ENCODE data around the gene RELN.
"Not testable (repeated sequence)": the region's sequence is repeated elsewhere in the genome, so short reads cannot be mapped to it uniquely, and the experiment has no call there.

Gene RELN

DNA sequence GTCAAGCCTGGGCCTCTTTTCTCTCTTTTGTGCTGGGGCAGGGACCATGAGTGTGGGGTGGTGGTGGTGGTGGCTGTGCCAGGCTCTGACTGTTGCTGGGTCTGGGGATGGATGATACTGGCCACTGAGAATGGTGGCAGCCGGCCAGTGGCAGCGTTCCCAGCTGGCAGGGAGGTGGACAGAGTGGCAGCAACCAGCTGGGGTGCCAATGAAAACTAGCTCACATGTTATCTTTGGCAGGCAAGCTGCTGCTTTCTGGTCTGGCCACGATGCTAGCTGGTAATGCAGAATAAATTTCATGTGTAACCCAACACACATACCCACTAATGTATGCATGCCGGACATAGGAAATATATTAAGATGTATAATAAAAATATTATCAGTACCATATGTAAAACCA, 448.4 kb downstream of the RELN start:
- DNase-seq: no peak

DNA sequence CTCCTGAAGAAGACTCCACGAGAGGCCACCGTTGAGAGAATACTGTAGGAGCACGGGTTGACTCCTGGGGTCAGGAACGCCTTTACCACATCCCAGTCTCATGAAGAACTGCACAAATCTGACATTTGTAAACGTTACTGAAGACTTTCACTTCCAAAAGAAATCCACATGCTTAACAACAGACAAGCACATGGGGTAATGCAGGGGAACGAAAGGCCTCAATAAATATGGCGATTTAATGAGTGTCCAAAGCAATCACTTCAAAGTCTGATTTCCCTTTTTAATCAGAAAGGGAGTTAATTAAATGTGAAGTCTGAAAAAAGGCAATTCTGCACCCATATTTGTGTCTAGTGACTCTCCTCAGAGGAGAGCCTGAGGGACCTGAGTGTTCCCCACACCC, 449.1 kb downstream of the RELN start:
- DNase-seq: no peak

DNA sequence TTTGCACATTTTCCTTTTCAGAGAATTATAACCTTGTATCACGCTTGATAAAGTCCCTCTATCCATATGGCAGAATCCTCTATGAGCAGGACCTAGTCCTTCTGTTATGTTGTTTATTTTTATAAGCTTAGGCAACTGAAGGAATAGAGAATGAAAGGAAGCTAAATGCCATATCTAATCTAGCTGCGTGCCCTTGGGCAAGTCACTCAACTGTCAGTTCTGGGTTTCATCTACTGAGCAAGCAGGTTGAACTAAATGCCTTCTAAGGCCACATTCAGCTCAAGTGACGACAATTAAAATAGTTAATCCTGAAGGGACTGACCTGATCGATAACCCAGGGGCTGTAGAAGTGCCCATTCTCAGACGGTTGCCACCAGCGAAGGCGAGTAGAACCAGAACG, 449.6 kb downstream of the RELN start:
- DNase-seq: no peak

DNA sequence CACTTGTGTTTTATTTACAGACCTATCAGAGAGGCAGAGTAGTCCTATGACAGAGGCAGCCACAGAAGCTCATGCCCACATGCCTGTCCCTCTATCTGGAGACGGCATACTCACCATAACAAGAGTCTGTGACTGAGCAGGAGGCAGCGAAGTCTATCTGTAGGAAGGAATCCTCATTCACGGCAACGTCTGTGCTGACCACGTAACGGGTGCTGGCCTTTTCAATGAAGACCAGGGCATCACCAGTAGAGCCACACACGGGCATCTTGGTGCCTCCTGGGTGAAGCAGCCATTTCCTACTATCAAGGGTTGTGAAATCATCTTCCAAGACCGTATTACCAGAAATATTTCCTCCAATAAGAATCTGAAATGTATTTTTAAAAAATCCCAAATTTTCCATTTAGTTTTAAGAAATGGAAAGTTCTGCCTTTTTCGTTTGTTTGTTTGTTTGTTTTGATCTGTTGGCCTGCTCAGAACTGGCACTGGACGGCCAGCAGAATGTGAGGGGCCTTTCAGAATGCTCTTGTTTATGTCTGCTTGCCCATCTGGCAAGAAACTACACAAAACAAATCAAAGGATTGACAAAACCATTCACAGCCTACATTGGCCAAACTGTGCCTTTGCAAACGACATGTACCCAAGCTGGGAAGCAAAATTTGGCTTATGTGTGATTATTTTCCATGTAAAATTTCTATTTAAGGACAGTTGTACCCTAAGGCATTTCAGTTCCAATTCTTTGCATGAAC, 450.3 kb downstream of the RELN start:
- DNase-seq: no peak

DNA sequence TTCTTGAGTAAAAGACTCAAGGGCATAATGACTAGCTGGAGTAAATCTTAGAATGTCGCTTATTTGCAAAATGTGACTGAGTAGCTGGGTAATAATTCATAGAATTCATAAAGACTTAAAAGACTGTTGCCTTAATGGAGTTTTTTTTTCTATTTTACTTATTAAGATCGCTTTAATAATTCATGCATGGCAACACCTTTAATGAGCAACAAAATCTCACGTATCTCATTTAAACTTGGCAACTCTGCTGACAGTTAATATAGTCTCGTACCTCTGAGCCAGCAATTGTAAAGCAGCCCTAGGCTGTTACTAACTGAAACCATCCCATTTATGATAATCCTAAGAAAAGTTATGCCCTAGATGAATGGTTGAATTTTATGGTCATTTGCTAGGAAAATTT, 455.7 kb downstream of the RELN start:
- DNase-seq: no peak

DNA sequence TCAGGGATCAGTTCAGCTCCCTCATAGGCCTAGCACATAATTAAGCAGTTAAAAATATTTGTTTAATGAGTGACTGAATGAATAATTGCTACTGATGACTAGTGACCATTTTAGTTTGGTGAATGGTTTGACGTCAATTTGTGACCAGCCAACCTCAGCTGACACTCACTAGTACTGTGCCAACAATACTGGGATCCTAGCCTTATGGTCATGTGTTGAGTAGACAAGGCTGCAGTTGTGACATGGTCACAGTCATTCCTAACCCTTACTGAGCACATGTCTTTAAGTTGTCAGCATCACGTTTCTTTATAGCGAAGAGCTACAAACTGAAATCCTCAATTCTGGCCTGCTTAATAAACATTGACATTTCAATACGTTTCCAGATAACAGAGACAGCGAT, 456.5 kb downstream of the RELN start:
- no peak for DNase-seq

DNA sequence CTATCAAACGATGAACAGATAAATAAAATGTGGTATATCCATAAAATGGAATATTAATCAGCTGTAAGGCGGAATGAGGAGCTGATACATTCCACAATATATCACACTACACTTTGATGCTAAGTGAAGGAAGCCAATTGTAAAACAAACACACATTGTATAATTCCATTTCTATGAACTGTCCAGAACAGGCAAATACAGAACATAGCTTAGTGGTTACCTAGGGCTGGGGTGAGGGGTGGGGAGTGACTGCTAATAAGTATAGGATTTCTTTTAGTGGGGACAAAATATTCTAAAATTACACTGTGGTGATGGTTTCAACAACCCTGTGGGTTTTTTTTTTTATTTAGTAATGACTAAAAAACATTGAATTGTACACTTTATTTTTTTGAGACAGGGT, 461.3 kb downstream of the RELN start:
- DNase-seq: no peak

DNA sequence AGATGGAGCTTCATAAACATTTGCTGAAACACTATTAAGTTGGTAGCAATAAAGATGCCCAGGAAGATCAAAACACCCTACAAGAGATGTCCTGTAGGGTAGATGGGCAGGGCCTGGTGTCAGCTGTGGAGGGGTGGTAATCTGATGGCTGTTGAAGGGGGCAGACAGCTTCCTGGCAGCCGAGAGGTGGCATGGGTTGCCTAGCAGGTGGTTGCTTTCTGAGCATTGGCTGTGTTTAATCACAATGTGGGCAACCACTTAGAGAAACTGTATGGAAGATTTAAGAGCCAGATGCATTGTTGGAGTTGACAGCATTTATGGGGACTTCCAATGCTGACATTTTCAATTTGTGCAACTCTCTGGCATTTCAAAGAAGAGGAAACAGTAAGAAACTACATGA, 463.5 kb downstream of the RELN start:
- no peak for DNase-seq

DNA sequence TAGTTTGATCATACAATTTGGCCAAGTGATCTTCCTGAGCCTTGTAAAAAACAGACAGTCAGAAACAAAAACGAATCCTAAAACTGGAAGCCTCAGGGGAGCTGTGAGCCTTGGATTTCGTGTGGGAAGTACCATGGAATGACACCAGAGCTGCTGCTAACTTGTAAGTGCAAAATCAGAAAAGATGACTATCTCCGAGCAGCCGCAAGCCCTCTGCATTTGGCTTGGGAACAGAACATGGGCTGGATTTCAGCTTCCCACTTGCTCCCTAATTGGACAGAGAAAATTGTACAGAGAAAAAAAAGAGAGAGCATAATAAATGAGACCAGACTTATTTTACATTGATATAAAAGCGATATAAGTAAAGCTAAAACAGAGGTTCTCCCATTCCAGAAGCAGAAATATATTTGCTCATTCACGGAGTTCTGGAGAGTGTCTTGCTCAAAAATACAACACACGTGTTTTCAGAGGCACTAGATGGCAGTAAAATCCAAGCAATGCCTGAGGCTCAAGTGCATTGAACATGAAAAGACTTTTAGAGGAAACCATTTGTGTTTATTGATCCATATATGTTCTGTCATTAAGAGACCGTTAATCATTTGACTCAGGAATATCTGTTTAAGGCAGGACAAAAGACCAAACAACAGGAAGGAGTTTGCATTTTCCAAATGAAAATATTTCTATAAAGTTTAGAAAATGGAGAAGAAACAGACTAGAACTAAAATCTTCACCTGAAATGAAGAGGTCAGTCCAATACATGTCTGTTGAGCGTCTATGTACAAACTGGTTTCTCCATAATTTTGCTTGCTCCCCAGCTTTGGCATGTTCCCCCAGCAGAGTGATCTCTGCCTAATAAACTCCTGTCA, 465.2 kb downstream of the RELN start:
- peak; percentile 56 for DNase-seq

DNA sequence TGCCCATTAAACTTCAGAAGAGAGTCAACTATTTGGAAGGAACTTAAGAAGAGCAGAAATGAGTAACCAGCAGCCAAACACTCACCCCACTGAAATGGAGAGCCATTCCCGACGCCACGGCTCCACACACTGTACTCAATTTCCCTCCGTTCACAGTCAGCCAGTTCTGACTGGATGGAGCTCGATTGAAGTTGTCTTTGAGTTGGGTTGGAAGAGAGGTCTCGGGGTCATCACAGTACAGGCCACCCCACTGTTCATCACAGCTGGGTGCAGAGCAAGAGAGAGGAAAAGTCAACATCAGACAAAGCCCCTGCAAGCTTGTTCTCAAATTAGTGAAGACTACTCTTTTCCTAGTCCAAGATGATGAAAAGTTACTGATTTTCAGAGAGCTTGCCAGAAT, 467.5 kb downstream of the RELN start:
- DNase-seq: peak; percentile 79

DNA sequence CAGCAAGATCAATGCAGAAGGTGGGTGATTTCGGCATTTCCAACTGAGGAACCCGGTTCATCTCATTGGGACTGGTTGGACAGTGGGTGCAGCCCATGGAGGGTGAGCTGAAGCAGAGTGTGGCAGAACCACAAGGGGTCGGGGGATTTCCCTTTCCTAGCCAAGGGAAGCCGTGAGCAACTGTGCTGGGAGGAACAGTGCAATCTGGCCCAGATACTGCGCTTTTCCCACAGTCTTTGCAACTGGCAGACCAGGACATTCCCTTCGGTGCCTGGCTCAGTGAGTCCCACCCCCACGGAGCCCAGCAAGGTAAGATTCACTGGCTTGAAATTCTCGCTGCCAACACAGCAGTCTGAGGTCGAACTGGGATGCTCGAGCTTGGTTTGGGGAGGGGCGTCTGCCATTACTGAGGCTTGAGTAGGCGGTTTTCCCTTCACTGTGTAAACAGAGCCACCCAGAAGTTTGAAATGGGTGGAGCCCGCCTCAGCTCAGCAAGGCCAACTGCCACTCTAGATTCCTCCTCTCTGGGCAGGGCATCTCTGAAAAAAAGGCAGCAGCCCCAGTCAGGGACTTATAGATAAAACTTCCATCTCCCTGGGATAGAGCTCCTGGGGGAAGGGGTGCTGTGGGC, 484.8 kb downstream of the RELN start:
- DNase-seq: peak; percentile 5

DNA sequence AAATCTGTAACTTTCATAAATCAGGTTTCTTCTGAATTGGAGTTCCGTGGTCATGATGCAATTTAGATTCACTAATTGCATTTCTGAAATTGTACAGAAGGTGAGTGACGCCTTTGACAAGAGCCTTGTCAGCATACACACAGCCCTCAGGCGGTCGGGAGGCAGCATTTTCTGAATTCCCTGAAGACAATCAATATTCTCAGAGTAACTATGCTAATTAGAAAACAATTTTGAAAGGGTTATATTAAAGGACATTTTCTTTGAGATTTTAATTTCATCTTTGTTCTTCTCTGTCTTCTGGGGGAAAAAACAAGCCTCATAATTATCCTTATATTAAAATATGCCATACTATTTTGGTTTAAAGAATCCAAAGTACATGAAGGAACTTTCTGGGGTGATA, 488.3 kb downstream of the RELN start:
- no peak for DNase-seq

DNA sequence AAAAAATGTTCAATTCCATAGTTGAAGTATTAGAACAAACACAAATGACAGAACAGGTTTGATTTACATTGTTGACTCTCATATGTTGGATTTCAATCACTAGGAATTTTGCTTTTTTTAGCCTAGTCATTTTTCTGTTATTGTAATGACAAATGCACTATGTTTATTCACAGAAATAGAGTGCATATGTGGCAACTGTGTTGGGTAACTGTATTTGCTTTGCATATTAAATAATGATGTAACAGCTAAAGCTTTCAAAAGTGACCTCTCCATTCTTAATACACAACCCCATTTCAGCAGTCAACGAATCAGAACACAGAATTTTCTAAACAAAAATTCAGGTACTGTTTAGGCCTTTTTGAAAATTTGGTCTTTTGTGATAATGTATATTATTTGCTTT, 489.5 kb downstream of the RELN start:
- no peak for DNase-seq

DNA sequence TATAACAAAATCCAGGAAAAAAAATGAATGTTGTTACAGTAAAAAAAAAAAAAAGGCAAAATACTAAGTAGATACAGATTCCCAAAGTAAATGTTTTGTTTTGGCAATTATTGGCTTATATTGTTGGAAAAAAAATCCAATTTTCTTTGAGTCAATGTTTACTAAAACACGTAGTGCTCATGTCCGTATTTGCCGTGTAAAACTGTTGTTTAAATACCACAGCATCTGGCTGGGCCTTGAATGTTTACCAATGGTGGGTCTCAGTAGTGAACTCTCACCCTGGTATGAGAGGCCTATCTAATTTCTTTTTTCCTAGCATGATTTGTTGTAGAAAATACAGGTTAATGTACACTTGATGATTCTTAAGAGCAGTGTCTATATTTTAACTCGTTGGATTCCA, 502.0 kb downstream of the RELN start:
- peak; percentile 60 for DNase-seq

DNA sequence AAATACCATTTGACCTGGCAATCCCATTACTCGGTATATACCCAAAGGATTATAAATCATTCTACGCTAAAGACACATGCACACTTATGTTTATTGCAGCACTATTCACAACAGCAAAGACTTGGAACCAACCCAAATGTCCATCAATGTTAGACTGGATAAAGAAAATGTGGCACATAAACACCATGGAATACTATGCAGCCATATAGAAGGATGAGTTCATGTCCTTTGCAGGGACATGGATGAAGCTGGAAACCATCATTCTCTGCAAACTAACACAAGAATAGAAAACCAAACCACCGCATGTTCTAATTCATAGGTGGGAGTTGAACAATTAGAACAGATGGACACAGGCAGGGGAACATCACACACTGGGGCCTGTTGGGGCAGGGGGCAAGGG, 502.6 kb downstream of the RELN start:
- DNase-seq: not testable (repeated sequence)

DNA sequence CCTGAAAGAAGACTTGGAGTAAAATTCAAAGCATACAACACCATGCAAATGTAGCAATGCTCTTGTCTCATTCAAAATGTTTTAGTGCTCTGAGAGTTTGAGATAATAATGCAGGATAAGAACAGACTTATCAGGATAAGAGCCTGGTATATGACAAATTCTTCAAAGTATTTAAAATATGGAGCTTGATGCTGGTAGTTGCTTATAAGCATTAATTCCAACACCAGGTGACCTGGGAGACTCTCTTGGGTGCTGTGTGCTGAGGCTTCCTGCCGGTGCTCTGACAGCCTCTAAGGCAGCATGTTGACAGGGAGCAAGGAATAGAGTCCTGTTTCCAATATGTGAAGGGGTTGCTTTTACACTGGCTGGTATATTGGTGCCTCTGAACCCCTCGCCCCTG, 508.7 kb downstream of the RELN start:
- DNase-seq: no peak

DNA sequence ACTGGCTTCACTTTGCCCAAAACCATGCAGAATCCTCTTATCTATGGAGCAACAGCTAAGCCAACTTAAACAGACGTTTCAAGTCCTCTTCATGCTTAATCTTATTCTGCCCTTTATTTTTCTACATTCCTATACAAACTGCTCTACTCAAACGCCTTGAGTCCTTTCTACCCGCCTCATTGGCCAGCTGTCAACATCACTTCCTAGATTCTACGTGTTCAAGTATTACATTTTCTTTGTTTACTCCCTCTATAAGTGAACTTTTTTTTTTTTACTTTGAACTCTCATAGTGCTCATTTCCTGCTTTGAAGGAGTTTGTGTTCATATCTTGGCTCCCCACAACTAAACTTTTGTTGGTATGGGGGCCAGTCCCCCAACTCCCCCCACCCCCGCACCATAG, 514.5 kb downstream of the RELN start:
- no peak for DNase-seq

DNA sequence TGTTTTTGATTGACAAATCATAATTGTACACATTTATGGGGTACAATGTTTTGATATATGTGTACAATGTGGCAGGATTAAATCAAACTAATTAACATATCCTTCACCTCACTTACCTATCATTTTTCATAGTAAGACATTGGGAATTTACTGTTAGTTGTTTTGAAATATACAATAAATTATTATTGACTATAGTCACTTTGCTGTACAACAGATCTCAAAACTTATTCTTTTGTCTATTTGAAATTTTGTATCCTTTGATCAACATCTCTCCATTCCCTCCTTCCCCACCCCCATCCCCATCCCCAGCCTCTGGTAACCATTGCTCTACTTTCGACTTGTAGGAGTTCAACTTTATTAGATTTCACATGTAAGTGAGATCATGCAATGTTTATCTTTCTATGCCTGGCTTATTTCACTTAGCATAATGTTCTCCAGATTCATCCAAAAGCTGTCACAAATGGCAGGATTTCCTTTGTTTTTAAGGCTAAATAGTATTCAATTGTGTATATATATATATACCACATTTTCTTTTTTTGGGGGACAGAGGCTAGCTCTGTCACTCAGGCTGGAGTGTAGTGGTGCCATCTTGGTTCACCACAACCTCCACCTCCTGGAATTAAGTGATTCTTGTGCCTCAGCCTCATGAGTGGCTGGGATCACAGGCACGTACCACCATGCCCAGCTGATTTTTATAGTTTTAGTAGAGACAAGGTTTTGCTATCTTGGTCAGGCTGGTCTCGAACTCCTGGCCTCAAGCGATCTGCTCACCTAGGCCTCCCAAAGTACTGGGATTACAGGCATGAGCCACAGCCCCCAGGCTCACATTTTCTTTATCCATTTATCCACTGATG, 520.1 kb downstream of the RELN start:
- no peak for DNase-seq

DNA sequence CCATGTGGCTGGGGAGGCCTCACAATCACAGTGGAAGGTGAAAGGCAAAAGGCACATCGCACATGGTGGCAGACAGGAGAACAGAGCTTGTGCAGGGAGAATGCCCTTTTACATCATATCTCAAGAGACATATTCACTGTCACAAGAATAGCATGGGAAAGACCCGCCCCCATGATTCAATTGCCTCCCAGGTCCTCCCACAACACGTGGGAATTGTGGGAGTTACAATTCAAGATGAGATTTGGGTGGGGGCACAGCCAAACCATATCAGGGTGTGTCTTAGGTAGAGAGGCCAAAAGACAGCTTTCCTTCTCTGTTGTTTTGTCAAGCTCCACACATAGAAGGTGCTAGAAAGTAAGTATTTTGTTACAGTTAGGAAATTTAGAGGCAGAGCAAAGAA, 522.6 kb downstream of the RELN start:
- DNase-seq: no peak

DNA sequence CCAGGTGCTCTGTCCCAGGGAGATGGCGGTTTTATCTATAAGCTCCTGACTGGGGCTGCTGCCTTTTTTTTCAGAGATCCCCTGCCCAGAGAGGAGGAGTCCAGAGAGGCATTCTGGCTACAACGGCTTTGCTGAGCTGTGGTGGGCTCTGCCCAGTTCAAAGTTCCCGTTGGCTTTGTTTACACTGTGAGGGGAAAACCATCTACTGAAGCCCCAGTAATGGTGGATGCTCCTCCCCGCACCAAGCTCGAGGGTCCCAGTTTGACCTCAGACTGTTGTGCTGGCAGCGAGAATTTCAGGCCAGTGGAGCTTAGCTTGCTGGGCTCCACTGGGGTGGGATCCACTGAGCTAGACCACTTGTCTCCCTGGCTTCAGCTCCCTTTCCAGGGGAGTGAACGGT, 527.1 kb downstream of the RELN start:
- no peak for DNase-seq

DNA sequence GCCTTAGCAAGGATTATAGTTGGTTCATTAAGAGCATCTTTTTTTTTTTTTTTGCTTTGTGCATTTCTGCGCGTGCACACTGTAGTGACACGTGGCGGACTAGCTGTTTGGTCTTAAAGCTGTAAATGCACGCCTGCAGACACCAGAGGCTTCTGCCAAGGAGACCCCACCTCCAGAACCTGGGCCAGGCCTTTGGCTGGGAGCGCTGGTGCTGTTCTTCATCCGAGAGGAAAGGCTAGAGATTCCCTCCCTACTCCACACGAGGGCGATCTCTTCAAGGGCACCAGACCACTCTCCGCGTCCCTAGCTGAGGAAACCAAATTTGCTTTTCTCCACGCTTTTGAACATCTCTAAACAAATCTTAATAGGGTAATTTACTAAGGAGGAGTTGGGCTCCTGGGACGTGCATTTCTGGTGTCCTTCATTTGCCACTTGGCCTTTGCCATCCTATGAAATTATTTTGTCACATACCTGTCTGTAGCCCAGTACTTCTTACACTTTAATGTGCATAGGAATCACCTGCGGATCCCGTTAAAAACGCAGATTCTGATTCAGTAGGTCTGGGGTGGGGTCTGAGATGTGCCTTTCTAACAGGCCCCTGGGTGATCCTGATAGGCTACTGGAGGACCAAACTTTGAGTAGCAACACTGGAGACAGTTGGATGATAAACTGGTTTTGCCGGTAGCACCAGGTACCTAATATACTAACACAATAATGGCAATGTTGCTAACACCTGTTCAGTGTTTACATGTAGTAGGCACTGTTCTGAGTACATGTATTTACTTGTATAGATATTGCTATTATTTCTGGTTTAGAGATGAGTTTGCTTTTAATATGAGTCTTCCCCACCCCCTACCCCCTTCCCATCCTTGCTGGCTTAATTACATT, 542.1 kb downstream of the RELN start:
- peak; percentile 68 for DNase-seq

DNA sequence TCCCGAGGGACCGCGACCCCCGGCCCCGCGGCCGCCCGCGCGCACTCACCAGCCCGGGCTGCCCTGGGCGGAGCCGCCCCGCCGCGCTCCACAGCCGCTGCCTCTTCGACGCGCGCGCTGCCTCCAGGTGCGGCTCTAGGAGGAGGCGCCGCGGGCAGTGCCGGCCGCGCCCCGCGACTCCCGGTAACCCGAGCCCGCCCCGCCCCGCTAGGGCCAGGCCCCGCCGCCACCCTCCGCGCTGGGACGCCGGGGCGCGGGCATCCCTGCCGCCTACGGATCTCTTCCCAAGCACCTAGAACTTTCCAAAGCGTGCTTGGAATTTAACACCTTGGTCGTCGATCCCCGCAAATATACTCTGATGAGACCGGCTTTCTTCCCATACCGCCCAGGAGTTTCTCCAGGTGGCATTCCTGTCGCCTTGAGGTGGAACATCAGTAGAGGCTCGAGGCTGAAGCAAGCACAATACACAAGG, 543.4 kb downstream of the RELN start, which contains the start of gene SLC26A5:
Gene SLC26A5 (minus strand): TSS at position 159 of the 472 bp plus-strand sequence. CDS start 24,693 bp downstream, outside the sequence.
- peak; percentile 65 for DNase-seq
